Liver (tissue), 9 donors: ENCODE measurements around the gene AGFG1. TPM values are rescaled to one million over a fixed set of nuclear protein-coding genes. Genes with fewer than 3 reads are reported as not detected.

Experiments
- DNase-seq: peaks from one replicate; pipeline ENCODE4 v3.0.0-alpha.2; 2017; ENCODE audit warnings: low spot score
- H3K27ac ChIP-seq, 2 donors: one replicate each; pipeline ENCODE4 v1.7.0; 2013; ENCODE audit warnings: inconsistent platforms in 2 of 2, low read length in 2 of 2, control low read depth in 1 of 2, low read depth in 1 of 2, mild to moderate bottlenecking in 1 of 2
- H3K27me3 ChIP-seq, 4 donors: one replicate each; pipeline versions ENCODE4 v1.6.1 to v1.7.0; 2013; ENCODE audit warnings: low read length in 3 of 4, inconsistent platforms in 1 of 4, mild to moderate bottlenecking in 1 of 4, moderate library complexity in 1 of 4; ENCODE audit not compliant: control insufficient read depth in 4 of 4, insufficient read depth in 4 of 4
- H3K36me3 ChIP-seq, 4 donors: one replicate each; pipeline versions ENCODE4 v1.6.1 to v1.7.0; 2013; ENCODE audit warnings: low read length in 3 of 4, mild to moderate bottlenecking in 3 of 4, low read depth in 1 of 4, moderate library complexity in 1 of 4; ENCODE audit not compliant: control insufficient read depth in 4 of 4, insufficient read depth in 3 of 4
- H3K4me1 ChIP-seq, 4 donors: one replicate each; pipeline versions ENCODE4 v1.6.1 to v1.7.0; 2013; ENCODE audit warnings: low read length in 3 of 4, mild to moderate bottlenecking in 3 of 4, moderate library complexity in 1 of 4; ENCODE audit not compliant: control insufficient read depth in 4 of 4, insufficient read depth in 4 of 4
- H3K4me3 ChIP-seq, 3 donors: one replicate each; pipeline versions ENCODE4 v1.6.1 to v1.7.0; 2013; ENCODE audit warnings: low read length in 3 of 3, control low read depth in 1 of 3, low read depth in 1 of 3, mild to moderate bottlenecking in 1 of 3
- H3K9ac ChIP-seq, 2 donors: one replicate each; pipeline ENCODE4 v1.7.0; 2013; ENCODE audit warnings: low read length in 2 of 2, mild to moderate bottlenecking in 2 of 2, moderate library complexity in 2 of 2, control low read depth in 1 of 2, low read depth in 1 of 2
- H3K9me3 ChIP-seq, 4 donors: one replicate each; pipeline versions ENCODE4 v1.6.1 to v1.7.0; 2013; ENCODE audit warnings: low read length in 3 of 4; ENCODE audit not compliant: control insufficient read depth in 4 of 4
- ATF3 ChIP-seq: IDR thresholded peaks from 2 replicates; pipeline ENCODE4 v1.6.1; 2016; ENCODE audit warnings: antibody characterized with exemption
- CTCF ChIP-seq: fragments of 150-350 bp; IDR thresholded peaks from 2 replicates; pipeline ENCODE4 v1.5.1; 2017; ENCODE audit warnings: improper control_type of control experiment, low read depth, low read length; ENCODE audit not compliant: missing input control
- EGR1 ChIP-seq, 2 donors: IDR thresholded peaks; 2 replicates each; pipeline ENCODE4 v1.6.1; 2016 to 2018; ENCODE audit warnings: antibody characterized with exemption in 2 of 2, low read depth in 2 of 2
- FOXA2 ChIP-seq: IDR thresholded peaks from 2 replicates; pipeline ENCODE4 v1.6.1; 2016; ENCODE audit warnings: antibody characterized with exemption
- GABPA ChIP-seq, 2 donors: IDR thresholded peaks in 1 of 2; conservative IDR thresholded peaks in 1 of 2; 2 replicates each; pipeline ENCODE4 v1.6.1; 2016; ENCODE audit warnings: antibody characterized with exemption in 2 of 2, mild to moderate bottlenecking in 1 of 2, moderate library complexity in 1 of 2
- HNF4G ChIP-seq: IDR thresholded peaks from 2 replicates; pipeline ENCODE4 v1.6.1; 2016; ENCODE audit warnings: antibody characterized with exemption
- JUND ChIP-seq, 2 donors: IDR thresholded peaks; 2 replicates each; pipeline ENCODE4 v1.6.1; 2016; ENCODE audit warnings: antibody characterized with exemption in 2 of 2
- MAX ChIP-seq: IDR thresholded peaks from 2 replicates; pipeline ENCODE4 v1.6.1; 2016; ENCODE audit warnings: antibody characterized with exemption
- RAD21 ChIP-seq, 2 donors: IDR thresholded peaks; 2 replicates each; pipeline ENCODE4 v1.6.1; 2016; ENCODE audit warnings: antibody characterized with exemption in 2 of 2, mild to moderate bottlenecking in 2 of 2
- RXRA ChIP-seq, 2 donors: IDR thresholded peaks; 2 replicates each; pipeline ENCODE4 v1.6.1; 2017 to 2018; ENCODE audit warnings: antibody characterized with exemption in 2 of 2, mild to moderate bottlenecking in 1 of 2
- SP1 ChIP-seq: IDR thresholded peaks from 2 replicates; pipeline ENCODE4 v1.6.1; 2018; ENCODE audit warnings: antibody characterized with exemption, mild to moderate bottlenecking
- YY1 ChIP-seq: IDR thresholded peaks from 2 replicates; pipeline ENCODE4 v1.6.1; 2016; ENCODE audit warnings: antibody characterized with exemption, mild to moderate bottlenecking
- ZBTB33 ChIP-seq: IDR thresholded peaks from 2 replicates; pipeline ENCODE4 v1.6.1; 2016; ENCODE audit warnings: antibody characterized with exemption
- WGBS: extraction: QIAGEN DNeasy Blood & Tissue Kit; methylation state at CpG from one replicate; pipeline ENCODE4 v1.1.7; 2013; 5-methylcytosine and 5-hydroxymethylcytosine counted together
- polyA plus RNA-seq, 2 donors: library from polyadenylated mRNA; stranded (reverse) in 1 of 2; unstranded in 1 of 2; fragments of 200-250 nt in 1 of 2; fragments of >200 nt in 1 of 2; fragmentation: Nextera tagmentation in 1 of 2; extraction: Ambion mirVana in 1 of 2; gene quantifications; one replicate each; pipeline versions ENCODE4 v1.2.1 to v1.2.3, GENCODE V29; 2013 to 2015
- total RNA-seq, 2 donors: library from RNA; depleted of rRNA; stranded (reverse); fragments of >200 nt; gene quantifications; one replicate each; pipeline ENCODE4 v1.2.3, GENCODE V29; 2014
- donor health status: healthy.
- donor health status: healthy.
- donor health status: healthy.
- donor health status: healthy.
- donor health status: healthy.

The AGFG1 gene
- total and polyA plus RNA-seq, 4 donors: 8.5 to 49.7 (median 23.7) TPM

GRCh38 chr2:227509824-227510619 is 38.1 kb downstream of the AGFG1 start:
- Histone ChIP-seq H3K9me3 (no peaks in the 10 kb centered on the region), H3K4me1 (peaks cover 3 to 13% (median 7%) of the 10 kb centered on the region in 4 donors), H3K27me3 (no peaks in the 10 kb centered on the region), H3K4me3 (no peak overlapping the region), H3K27ac (no peak overlapping the region), H3K36me3 (no peaks in the 10 kb centered on the region), H3K9ac (no peak overlapping the region)
- 70% methylated on average over 4 of the region's 4 CpGs for WGBS
- DNase-seq: no peak
- TF ChIP-seq HNF4G (no peak), CTCF (no peak), GABPA (IDR thresholded peaks at IDR 0.05 in 1 of 2, conservative IDR thresholded peaks at IDR 0.05 in 1 of 2) (no peak), RAD21 (IDR thresholded peaks at IDR 0.05) (no peak), FOXA2 (no peak)

- Histone ChIP-seq H3K4me1 (peaks cover 3 to 19% (median 7%) of the 10 kb centered on the region in 4 donors), H3K9ac (no peak overlapping the region), H3K27ac (no peak overlapping the region), H3K9me3 (no peaks in the 10 kb centered on the region), H3K4me3 (no peak overlapping the region), H3K36me3 (no peaks in the 10 kb centered on the region), H3K27me3 (no peaks in the 10 kb centered on the region)
- no peak for DNase-seq
- WGBS: 84% methylated on average over 2 of the region's 2 CpGs
- TF ChIP-seq RAD21 (IDR thresholded peaks at IDR 0.05): no peak
- no peak for TF ChIP-seq GABPA (IDR thresholded peaks at IDR 0.05 in 1 of 2, conservative IDR thresholded peaks at IDR 0.05 in 1 of 2)
- TF ChIP-seq FOXA2: no peak
- TF ChIP-seq ZBTB33: no peak
- TF ChIP-seq SP1: no peak
- no peak for TF ChIP-seq YY1
- no peak for TF ChIP-seq EGR1 (IDR thresholded peaks at IDR 0.05; ENCODE audit: low read depth in 2 of 2)
- TF ChIP-seq ATF3: no peak
- no peak for TF ChIP-seq JUND (IDR thresholded peaks at IDR 0.05)
- TF ChIP-seq RXRA (IDR thresholded peaks at IDR 0.05): no peak
- no peak for TF ChIP-seq MAX
These were observed 38.6 kb downstream of the AGFG1 start for GRCh38 chr2:227510620-227510958.
